Immature natural killer cell (primary cell): ENCODE data around the gene SLC45A2. TPM values are rescaled to one million over a fixed set of nuclear protein-coding genes. Genes with fewer than 3 reads are reported as not detected.
A peak's percentile ranks its signal among the peaks of the same experiment; 100 is the strongest.
"Not testable (repeated sequence)": the region's sequence is repeated elsewhere in the genome, so short reads cannot be mapped to it uniquely, and the experiment has no call there.

Experiments used
- DNase-seq, 3 donors: peaks; one replicate each; pipeline ENCODE4 v3.0.0; 2022; ENCODE audit warnings: mixed read lengths in 1 of 3
- H3K27ac Mint-ChIP-seq, 6 donors: one replicate each; pipeline ENCODE4 v1.8.0; 2020; ENCODE audit warnings: mixed read lengths in 6 of 6, mild to moderate bottlenecking in 5 of 6, inconsistent platforms in 4 of 6, moderate library complexity in 3 of 6
- H3K27me3 Mint-ChIP-seq, 3 donors: one replicate each; pipeline ENCODE4 v1.8.0; 2020 to 2021; ENCODE audit warnings: low read depth in 3 of 3, mild to moderate bottlenecking in 3 of 3, mixed read lengths in 3 of 3, moderate library complexity in 3 of 3, inconsistent platforms in 1 of 3
- H3K36me3 Mint-ChIP-seq, 3 donors: one replicate each; pipeline ENCODE4 v1.8.0; 2020; ENCODE audit warnings: mixed read lengths in 3 of 3, inconsistent platforms in 2 of 3, mild to moderate bottlenecking in 2 of 3
- H3K4me1 Mint-ChIP-seq, 2 donors: one replicate each; pipeline ENCODE4 v1.8.0; 2020; ENCODE audit warnings: inconsistent platforms in 2 of 2, mild to moderate bottlenecking in 2 of 2, mixed read lengths in 2 of 2, moderate library complexity in 1 of 2
- H3K4me3 Mint-ChIP-seq, 5 donors: one replicate each; pipeline ENCODE4 v1.8.0; 2020; ENCODE audit warnings: mild to moderate bottlenecking in 5 of 5, mixed read lengths in 5 of 5, inconsistent platforms in 3 of 5, moderate library complexity in 3 of 5
- H3K9me3 Mint-ChIP-seq, 6 donors: one replicate each; pipeline ENCODE4 v1.8.0; 2020; ENCODE audit warnings: mild to moderate bottlenecking in 6 of 6, mixed read lengths in 6 of 6, inconsistent platforms in 4 of 6, moderate library complexity in 3 of 6
- polyA plus RNA-seq, 3 donors: library from polyadenylated mRNA; unstranded; fragments of 300-500 nt; fragmentation: Illumina TruSeq; gene quantifications; one replicate each; pipeline ENCODE4 v1.2.3, GENCODE V29; 2021

SLC45A2 gene
- polyA plus RNA-seq, 3 donors from 2014 or later = not detected

DNA sequence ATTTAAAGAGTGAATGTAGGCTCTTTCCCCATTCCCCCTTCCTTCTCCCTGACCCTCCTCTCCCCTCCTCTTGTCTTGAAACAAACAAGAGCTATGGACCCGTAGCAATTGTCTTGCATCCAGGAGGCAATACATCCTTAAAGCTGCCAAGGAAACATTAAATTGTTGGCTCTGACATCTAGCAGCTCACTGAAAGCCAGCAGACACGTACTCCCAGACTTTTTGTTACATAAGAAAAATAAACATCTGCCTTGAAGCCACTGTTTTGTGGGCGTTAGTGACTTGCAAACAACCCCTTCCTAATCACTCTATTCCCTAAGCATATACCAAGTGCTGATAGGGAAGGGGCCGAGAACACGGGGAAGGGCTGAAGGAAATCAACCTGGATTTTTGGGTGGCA is 8.6 kb downstream of the SLC45A2 start:
- Mint-ChIP-seq H3K27me3 (peaks cover 2 to 4% (median 3%) of the 10 kb centered on the region in 3 donors), H3K4me3 (no peak overlapping the region), H3K9me3 (no peaks in the 10 kb centered on the region), H3K36me3 (peaks cover 0 to 3% (median 0%) of the 10 kb centered on the region in 3 donors), H3K27ac (no peak overlapping the region), H3K4me1 (no peaks in the 10 kb centered on the region)
- DNase-seq = no peak

DNA sequence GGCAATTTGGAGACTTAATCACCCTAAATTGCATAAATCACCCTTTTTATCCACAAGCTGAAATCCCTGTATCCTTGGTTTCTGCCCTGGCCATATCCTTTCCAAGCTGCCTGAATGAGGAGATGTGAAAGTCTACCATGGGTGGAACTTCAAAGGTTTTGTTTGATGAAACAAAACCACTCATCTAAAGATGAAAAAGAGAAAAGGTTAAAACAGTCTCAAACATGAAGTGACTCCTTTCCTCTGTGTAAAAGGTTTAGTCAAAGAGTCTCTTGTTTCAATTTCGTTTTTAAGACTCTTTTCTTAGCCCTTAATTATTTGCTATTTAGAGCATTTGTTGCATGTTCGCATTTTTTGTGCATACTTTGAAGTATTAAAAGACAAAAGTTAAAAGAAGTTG is 11.2 kb downstream of the SLC45A2 start:
- Mint-ChIP-seq H3K36me3 (peaks cover 0 to 3% (median 0%) of the 10 kb centered on the region in 3 donors), H3K9me3 (no peaks in the 10 kb centered on the region), H3K27me3 (peaks cover 0 to 7% (median 2%) of the 10 kb centered on the region in 3 donors), H3K4me3 (no peak overlapping the region), H3K4me1 (no peaks in the 10 kb centered on the region), H3K27ac (no peak overlapping the region)
- DNase-seq = no peak

DNA sequence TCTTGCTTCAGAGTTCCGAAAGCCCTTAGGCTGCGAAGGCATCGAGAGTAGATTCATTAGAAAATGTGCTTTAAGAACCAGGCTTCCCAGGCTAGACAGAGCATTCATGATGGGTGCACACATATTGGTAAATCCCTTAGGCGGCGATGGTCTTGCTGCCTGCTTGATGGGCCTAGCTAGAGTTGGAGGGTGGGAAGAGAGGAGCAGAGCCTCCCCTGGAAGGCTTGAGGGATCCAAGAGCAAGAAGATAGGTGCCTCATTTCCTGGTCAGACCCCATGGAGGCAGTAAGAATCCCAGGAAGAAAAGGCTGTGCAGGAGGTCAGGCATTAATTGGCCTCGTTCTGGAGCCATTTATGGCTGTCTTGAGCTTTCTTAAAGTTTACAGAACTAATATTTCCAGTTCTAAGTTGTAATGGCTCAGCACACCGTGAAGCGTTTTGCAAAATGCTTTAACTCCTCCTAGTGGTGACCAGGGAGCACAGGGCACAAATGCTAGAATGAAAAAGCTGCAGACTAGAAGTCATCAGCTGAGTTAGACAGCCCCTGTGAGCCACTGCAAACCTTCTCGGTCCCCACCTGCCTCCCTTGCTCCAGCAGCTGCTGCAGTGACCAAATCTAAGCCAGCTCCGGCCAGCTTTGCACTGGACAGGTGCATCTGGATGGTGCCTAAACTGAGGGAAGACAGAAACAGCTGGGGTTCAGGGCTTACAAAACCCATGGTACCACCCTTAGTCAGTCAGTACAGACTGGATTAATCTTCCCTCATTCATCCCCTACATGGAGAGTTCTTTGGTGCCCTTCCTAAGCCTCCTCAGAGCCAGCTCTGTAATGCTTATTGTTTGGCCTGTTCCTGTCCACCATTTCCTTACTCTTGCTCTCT is 14.7 kb downstream of the SLC45A2 start:
- H3K27ac Mint-ChIP-seq = no peak overlapping the region

DNA sequence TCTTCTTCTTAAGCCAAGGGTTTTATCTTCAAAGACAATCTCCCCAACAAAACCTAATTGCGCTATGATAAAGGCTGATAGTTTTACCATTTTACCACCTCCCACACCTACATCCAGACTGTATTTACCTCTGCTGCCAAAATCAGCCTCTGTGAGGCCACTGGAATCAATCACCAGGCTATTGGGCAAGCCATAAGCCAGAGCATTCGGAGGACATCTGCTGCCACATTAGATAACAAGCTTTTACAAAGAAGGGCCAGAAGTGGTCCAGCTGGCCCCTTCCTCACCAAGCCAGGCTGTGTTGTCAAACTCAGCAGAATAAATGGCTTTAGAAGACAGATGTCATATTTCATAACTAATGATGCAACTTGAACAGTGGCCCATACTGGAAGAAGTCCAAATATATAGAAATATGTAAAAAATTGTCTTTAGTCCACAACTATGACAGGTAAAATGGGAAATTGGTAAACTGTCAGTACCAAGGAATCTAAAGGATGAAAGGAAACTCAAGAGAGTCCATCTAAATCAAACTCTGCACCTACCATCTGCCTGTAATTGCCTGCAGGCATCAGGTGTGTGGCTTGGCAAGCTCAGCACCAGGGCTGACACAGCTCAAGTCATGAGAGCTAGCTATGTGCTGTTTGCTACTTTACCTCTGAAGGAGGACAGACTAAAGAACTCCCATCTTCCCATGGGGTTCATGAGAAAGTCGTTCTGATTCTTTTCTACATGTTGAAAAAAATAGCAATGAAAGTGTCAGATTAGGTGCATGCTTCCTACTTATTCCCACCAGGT is 16.1 kb downstream of the SLC45A2 start:
- H3K4me1 Mint-ChIP-seq = peaks cover 5 to 6% of the 10 kb centered on the region in 2 donors
- H3K36me3 Mint-ChIP-seq = no peaks in the 10 kb centered on the region
- H3K27me3 Mint-ChIP-seq = peaks cover 0 to 5% (median 2%) of the 10 kb centered on the region in 3 donors
- no peak overlapping the region for H3K27ac Mint-ChIP-seq
- H3K4me3 Mint-ChIP-seq = no peak overlapping the region
- no peak for DNase-seq
- no peaks in the 10 kb centered on the region for H3K9me3 Mint-ChIP-seq

More for the DNA sequence above, 14.7 kb downstream of the SLC45A2 start:
- no peak overlapping the region for H3K4me3 Mint-ChIP-seq
- H3K4me1 Mint-ChIP-seq = peaks cover 2 to 3% of the 10 kb centered on the region in 2 donors
- H3K9me3 Mint-ChIP-seq = no peaks in the 10 kb centered on the region
- no peaks in the 10 kb centered on the region for H3K36me3 Mint-ChIP-seq
- peak in 1 of 3 donors; percentile 3 for DNase-seq
- H3K27me3 Mint-ChIP-seq = peaks cover 0 to 7% (median 2%) of the 10 kb centered on the region in 3 donors

DNA sequence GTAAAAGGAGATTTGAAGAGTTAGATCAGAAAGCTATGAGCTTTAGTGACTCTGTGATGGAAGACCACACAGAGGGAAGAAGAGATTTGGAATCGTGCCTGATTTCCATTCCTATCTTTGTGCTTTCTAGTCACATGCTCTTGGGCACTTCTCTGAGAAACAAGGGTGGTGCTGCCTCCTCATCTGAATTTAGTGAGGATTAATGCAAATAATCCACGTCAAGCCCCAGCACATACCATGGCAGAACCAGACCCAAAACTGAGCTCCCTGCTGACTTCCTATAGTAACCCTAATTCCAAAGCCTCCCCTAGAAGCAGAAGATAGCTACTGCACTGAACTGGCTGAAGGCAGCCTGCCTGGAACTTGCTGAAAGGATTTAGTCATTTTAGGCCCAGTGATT is 17.7 kb downstream of the SLC45A2 start:
- DNase-seq = no peak
- H3K36me3 Mint-ChIP-seq = no peaks in the 10 kb centered on the region
- no peak overlapping the region for H3K27ac Mint-ChIP-seq
- peaks cover 0 to 5% (median 2%) of the 10 kb centered on the region in 3 donors for H3K27me3 Mint-ChIP-seq
- H3K4me3 Mint-ChIP-seq = no peak overlapping the region
- no peaks in the 10 kb centered on the region for H3K9me3 Mint-ChIP-seq
- peaks cover 5 to 6% of the 10 kb centered on the region in 2 donors for H3K4me1 Mint-ChIP-seq

DNA sequence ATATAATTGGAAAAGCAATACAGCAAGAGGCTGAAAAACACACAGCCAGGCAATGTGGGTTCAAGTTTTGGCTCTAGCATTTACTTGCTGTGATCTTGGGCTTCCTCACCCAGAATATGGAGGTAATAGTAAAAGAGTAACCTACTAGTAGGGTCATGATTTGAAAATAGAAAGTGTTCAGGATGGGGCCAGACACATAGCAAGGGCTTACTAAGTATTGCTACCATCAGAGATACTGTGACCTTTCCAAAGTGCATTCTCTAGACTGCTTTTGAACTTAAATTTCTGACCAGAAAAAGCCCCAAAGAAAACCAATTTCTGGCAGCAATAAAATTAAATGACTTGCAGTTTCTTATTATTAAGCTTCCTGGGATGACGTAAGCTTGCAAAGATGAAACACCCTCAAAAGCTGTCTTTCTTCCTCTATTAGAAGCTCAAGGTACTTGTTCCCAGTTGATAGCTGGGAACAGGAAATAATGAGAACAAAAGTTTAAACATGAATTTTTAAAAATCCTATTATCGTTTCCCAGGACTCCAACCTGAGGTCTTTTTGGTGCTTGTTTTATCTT is 20.3 kb downstream of the SLC45A2 start:
- no peaks in the 10 kb centered on the region for H3K9me3 Mint-ChIP-seq
- no peak overlapping the region for H3K27ac Mint-ChIP-seq
- peaks cover 0 to 3% (median 2%) of the 10 kb centered on the region in 3 donors for H3K27me3 Mint-ChIP-seq
- no peak for DNase-seq
- peaks cover 5 to 6% of the 10 kb centered on the region in 2 donors for H3K4me1 Mint-ChIP-seq
- H3K4me3 Mint-ChIP-seq = no peak overlapping the region
- H3K36me3 Mint-ChIP-seq = no peaks in the 10 kb centered on the region

DNA sequence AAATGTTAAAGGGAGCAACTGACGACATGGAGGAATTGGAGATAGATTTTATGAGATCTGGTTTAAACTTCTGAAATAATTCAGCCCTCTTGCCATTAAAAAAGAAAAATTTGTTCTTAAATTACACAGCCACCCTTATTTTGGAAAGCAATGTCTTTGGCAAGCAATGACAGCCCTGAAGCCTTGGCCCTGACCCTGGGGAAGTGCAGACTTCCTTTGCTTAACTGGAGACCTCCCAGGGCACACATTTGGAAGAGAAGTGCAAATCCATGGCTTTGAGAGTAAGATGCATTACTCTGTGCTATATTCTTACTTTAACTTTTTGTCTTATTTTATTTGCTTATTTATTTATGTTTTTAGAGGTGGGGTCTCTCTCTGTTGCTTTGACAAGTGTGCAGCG is 26.3 kb downstream of the SLC45A2 start:
- H3K27ac Mint-ChIP-seq = no peak overlapping the region
- H3K9me3 Mint-ChIP-seq = peaks cover 0 to 8% (median under 1%) of the 10 kb centered on the region in 6 donors
- no peak for DNase-seq
- peaks cover 0 to 2% (median 2%) of the 10 kb centered on the region in 3 donors for H3K27me3 Mint-ChIP-seq
- H3K4me1 Mint-ChIP-seq = no peaks in the 10 kb centered on the region
- no peak overlapping the region for H3K4me3 Mint-ChIP-seq
- no peaks in the 10 kb centered on the region for H3K36me3 Mint-ChIP-seq

DNA sequence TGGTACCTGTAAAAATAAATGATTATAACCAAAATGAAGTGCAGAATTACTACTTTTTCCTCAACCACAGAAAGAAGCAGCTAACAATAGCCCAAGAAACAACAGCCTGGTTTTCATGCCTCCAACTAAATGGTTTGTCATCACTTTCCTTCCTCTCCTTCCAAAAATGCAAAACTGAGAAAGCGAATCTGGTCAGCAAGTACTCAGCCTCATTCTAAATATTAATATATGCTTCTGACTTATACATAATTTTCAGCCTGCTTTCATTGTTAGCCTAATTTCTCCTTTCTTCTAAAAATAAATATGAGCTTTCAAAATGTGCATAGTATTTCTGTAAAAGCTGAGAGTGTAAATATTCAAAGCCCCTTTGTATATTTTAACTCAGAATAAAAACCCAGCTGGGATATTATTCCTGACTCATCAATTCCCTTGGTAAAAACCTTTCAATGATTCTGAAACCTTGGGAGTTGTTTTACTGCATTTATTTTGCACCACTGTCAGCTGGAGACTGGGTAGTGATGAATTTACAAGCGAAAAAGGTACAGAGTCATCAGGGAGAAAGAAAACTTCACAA is 26.8 kb downstream of the SLC45A2 start:
- Mint-ChIP-seq H3K4me1 (no peaks in the 10 kb centered on the region), H3K36me3 (no peaks in the 10 kb centered on the region), H3K27me3 (peaks cover 0 to 2% (median 2%) of the 10 kb centered on the region in 3 donors), H3K9me3 (peaks cover 0 to 8% (median under 1%) of the 10 kb centered on the region in 6 donors), H3K4me3 (no peak overlapping the region), H3K27ac (no peak overlapping the region)
- no peak for DNase-seq

DNA sequence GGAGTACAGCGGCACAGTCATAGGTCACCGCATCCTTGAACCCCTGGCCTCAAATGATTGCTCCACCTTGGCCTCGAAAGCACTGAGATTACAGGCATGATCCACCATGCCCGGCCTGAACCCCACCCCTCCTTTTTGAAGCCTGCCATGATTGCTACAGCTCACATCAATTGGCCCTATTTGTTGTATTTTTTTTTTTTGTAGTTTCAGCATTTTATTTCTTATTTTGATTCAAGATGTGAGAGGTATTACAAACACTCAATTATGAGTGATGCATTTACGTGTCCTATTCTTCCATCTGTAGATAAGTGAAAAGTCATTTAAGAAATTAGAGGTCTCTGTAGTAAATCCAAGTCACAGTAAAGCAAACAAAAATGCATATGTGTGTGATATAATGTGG is 32.3 kb downstream of the SLC45A2 start:
- not testable (repeated sequence) for H3K4me3 Mint-ChIP-seq, H3K27me3 Mint-ChIP-seq, H3K4me1 Mint-ChIP-seq, H3K27ac Mint-ChIP-seq, DNase-seq, H3K36me3 Mint-ChIP-seq, H3K9me3 Mint-ChIP-seq

DNA sequence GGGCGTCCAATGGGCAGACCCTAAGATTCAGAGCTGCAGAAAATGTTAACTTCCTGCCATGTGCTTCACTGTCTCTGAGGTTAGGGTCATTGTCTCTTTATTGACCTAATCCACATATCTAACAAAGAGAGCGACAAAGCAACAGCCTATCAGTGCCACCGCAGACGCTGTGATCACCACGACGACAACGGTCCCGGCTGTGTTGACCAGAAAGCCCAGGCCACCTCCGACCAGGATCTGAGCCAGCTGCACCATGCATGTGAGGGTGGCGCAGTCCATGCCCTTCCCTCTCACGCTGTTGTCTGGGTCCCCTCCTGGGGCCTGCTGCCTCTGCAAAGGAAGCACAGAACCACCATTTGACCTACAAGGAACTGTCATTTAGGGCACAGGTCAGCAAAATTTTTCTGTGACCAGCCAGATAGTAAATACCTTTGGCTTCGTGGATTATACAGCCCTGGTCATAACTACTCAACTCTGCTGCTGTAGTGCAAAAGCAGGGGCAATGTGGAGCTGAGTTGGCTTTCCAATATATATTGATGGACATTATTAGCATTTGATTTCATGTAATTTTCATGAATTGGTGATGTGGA is 39.9 kb downstream of the SLC45A2 start:
- peaks cover 0 to 7% (median 5%) of the 10 kb centered on the region in 3 donors for H3K27me3 Mint-ChIP-seq
- DNase-seq = no peak
- H3K27ac Mint-ChIP-seq = no peak overlapping the region
- no peak overlapping the region for H3K4me3 Mint-ChIP-seq
- no peaks in the 10 kb centered on the region for H3K9me3 Mint-ChIP-seq
- H3K36me3 Mint-ChIP-seq = no peaks in the 10 kb centered on the region
- no peaks in the 10 kb centered on the region for H3K4me1 Mint-ChIP-seq

DNA sequence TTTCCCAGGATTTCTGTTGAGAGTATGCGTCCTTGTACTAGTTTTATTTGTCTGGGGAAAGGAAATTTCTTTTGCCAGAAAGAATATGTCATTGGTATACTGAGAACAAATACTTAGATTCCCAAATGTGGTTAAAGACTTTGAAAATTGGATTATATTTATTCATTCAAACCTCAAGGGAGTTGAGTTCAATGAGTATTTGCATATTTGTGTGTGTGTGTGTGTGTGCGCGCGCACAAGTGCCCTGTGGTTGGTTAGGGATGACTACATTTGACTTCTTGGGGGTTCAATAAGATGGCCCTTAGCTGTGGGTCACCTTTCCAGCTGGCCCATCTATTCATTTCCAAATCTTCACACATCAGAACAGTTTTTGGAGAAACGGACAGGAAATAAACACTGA is 43.4 kb downstream of the SLC45A2 start:
- DNase-seq = no peak
- Mint-ChIP-seq H3K9me3 (no peaks in the 10 kb centered on the region), H3K36me3 (no peaks in the 10 kb centered on the region), H3K4me1 (no peaks in the 10 kb centered on the region), H3K27ac (no peak overlapping the region), H3K27me3 (peaks cover 4 to 12% (median 7%) of the 10 kb centered on the region in 3 donors), H3K4me3 (no peak overlapping the region)

DNA sequence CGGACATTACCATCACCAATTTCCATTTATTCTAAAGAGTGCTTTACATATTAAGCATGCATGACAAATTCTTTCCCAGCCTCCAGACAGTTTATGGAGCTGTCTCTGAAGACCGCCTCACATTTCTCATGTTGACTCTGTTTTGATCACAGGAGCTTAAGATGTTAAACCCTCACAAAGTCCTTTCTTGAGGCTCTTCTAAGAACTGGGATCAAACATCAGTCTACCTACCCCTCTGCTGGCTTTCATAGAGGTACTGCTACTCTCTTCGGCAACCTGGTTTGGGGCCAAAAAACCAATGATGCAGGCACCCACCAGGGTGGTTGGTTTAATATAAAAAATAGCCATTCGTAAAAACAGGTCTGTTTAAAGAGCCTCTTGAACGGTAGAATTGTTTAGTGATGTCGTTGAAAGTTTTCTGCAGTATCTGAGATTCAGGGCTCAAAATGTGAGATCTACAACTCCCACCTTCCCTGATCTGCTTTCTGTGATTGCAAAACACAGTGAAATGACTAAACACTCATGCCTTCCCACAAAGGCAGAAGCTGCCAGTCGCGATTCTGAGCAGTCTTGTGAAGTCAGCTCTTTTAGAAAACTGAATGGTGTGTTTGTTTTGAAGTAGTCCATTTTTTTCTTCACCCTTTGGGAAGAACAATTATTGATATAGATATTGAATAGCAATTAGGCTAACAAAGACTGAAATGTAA is 44.8 kb downstream of the SLC45A2 start:
- H3K9me3 Mint-ChIP-seq = no peaks in the 10 kb centered on the region
- H3K4me3 Mint-ChIP-seq = no peak overlapping the region
- H3K4me1 Mint-ChIP-seq = no peaks in the 10 kb centered on the region
- H3K27ac Mint-ChIP-seq = no peak overlapping the region
- peaks cover 6 to 12% (median 7%) of the 10 kb centered on the region in 3 donors for H3K27me3 Mint-ChIP-seq
- H3K36me3 Mint-ChIP-seq = no peaks in the 10 kb centered on the region
- DNase-seq = no peak

DNA sequence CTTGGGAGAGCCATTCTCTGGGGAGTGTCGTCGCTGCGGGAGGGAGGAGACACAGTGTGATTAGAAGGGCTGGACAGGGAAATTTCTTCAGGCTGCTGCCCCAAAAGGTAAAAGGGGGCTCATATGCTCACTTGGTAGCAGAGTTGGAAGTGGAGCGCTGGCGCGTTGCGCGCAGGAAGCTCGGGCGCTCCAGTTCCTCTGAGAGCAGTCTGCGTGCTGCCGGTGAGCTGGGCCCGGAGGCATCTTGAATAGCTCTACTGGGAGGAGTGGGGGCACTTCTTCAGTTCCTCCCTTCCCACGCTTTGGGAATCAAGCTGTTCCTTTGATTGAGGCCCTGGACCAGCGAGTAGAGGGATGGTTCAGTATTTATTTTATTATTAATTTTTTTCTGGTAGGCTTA is 45.6 kb downstream of the SLC45A2 start:
- Mint-ChIP-seq H3K27ac (no peak overlapping the region), H3K27me3 (peaks cover 6 to 9% (median 7%) of the 10 kb centered on the region in 3 donors), H3K4me3 (no peak overlapping the region)

More for the DNA sequence above, 45.6 kb downstream of the SLC45A2 start:
- Mint-ChIP-seq H3K9me3 (no peaks in the 10 kb centered on the region), H3K4me1 (no peaks in the 10 kb centered on the region), H3K36me3 (no peaks in the 10 kb centered on the region)
- DNase-seq = no peak
